ENCODE results near the gene HES5. TPM values are rescaled to one million over a fixed set of nuclear protein-coding genes. Genes with fewer than 3 reads are reported as not detected.

The HES5 gene
- total and polyA plus RNA-seq, 2 of the 13 experiments (the other 11 are each of a cell fraction or from before 2014, with no cell fraction given) = not detected

DNA sequence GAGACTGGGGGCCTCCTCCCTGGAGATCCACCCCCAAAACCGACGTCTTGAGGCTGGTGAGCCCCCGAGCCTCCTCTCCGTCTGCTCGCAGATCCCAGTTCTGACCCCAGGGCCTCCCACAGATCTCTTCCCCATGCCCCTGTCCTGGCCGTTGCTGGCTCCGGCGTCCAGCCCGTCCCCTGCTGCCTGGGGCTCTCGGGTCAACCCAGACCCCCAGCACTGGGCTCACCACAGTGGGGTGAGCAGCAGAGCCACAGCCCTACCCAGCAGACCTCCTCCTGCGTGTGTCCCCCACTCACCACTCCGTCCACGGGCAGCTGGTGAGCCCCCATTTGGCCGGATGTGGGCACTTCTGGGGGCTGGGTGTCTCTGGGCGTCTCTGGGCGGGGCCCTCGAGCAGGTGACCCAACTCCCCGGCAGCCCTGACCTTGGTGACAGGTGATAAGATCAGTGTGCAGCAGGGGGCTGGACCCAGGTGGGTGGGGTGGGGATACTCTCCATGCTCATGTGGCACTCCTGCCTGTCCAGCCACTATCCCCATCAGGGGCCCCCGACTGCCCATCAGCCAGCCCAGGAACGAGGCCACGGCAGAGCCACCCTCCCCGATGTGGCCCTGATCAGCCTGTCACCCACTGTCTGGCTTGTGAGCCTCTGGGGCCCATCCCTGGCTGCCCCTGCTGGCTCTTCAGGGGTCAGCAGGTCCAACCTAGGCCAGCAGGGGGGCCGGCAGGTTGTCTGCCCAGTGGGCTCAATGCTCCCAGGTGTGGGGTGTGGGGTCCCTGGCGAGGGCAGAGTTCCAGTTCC, 26.8 kb upstream of the HES5 start (continued):
- TF ChIP-seq, protein P1, sequence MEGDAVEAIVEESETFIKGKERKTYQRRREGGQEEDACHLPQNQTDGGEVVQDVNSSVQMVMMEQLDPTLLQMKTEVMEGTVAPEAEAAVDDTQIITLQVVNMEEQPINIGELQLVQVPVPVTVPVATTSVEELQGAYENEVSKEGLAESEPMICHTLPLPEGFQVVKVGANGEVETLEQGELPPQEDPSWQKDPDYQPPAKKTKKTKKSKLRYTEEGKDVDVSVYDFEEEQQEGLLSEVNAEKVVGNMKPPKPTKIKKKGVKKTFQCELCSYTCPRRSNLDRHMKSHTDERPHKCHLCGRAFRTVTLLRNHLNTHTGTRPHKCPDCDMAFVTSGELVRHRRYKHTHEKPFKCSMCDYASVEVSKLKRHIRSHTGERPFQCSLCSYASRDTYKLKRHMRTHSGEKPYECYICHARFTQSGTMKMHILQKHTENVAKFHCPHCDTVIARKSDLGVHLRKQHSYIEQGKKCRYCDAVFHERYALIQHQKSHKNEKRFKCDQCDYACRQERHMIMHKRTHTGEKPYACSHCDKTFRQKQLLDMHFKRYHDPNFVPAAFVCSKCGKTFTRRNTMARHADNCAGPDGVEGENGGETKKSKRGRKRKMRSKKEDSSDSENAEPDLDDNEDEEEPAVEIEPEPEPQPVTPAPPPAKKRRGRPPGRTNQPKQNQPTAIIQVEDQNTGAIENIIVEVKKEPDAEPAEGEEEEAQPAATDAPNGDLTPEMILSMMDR (CRISPR knock-in tag; IDR thresholded peaks at IDR 0.05) = peak; percentile 48; the same call in 1 of the 2 replicates
- TF ChIP-seq RERE (CRISPR knock-in tag; IDR thresholded peaks at IDR 0.05; ENCODE audit: low read depth) (no peak), NFAT5 (CRISPR knock-in tag; IDR thresholded peaks at IDR 0.05) (no peak), ETV6 (CRISPR knock-in tag; conservative IDR thresholded peaks at IDR 0.05) (no peak), NCOA1 (CRISPR knock-in tag; IDR thresholded peaks at IDR 0.05) (no peak)
- TF ChIP-seq, protein P2, sequence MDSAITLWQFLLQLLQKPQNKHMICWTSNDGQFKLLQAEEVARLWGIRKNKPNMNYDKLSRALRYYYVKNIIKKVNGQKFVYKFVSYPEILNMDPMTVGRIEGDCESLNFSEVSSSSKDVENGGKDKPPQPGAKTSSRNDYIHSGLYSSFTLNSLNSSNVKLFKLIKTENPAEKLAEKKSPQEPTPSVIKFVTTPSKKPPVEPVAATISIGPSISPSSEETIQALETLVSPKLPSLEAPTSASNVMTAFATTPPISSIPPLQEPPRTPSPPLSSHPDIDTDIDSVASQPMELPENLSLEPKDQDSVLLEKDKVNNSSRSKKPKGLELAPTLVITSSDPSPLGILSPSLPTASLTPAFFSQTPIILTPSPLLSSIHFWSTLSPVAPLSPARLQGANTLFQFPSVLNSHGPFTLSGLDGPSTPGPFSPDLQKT (CRISPR knock-in tag; IDR thresholded peaks at IDR 0.05; ENCODE audit: borderline replicate concordance) = no peak

All from HepG2 (cell line).